HL-60 (cell line): ENCODE data around the gene ZNF223.

Source experiments
- DNase-seq, 2 experiments: peaks; one replicate each; pipeline ENCODE4 v3.0.0-alpha.2; 2010 to 2020; ENCODE audit warnings: low read depth in 1 of 2, low spot score in 1 of 2
- H3K27ac ChIP-seq: fragments of 250-450 bp; sonication (Bioruptor Pico); replicated peaks from 2 replicates; pipeline ENCODE4 v1.5.1; 2020; ENCODE audit warnings: mild to moderate bottlenecking, moderate library complexity
- H3K27me3 ChIP-seq: fragments of 250-450 bp; sonication (Bioruptor Pico); 2 replicates; pipeline ENCODE4 v1.5.1; 2021; ENCODE audit warnings: mild to moderate bottlenecking, moderate library complexity; ENCODE audit not compliant: insufficient read depth, poor library complexity, severe bottlenecking
- H3K4me3 ChIP-seq: replicated peaks from 2 replicates; pipeline ENCODE4 v1.5.1; 2011; ENCODE audit warnings: mild to moderate bottlenecking, control low read depth, low read length; ENCODE audit not compliant: insufficient read depth
- CTCF ChIP-seq: IDR thresholded peaks from one replicate; pipeline ENCODE4 v1.5.1; 2011; ENCODE audit warnings: low read length, control low read depth, inconsistent platforms; ENCODE audit not compliant: insufficient read depth
- GABPA ChIP-seq: IDR thresholded peaks from 2 replicates; pipeline ENCODE4 v1.6.1; 2012; ENCODE audit warnings: low read depth
- POLR2AphosphoS5 ChIP-seq: IDR thresholded peaks from 2 replicates; pipeline ENCODE4 v1.6.1; 2012; ENCODE audit warnings: low read depth
- REST ChIP-seq: IDR thresholded peaks from 2 replicates; pipeline ENCODE4 v1.6.1; 2012; ENCODE audit warnings: low read depth; ENCODE audit not compliant: insufficient replicate concordance
- SPI1 ChIP-seq: IDR thresholded peaks from 2 replicates; pipeline ENCODE4 v1.6.1; 2012; ENCODE audit warnings: low read depth, mild to moderate bottlenecking, borderline replicate concordance

The ZNF223 gene

GRCh38 chr19:44071824-44072542 is 20.1 kb downstream of the ZNF223 start, which contains the start of gene ZNF284:
TSS of gene ZNF284 (plus strand) at chr19:44072159. CDS start at chr19:44076390, 4,231 bp downstream.
- Histone ChIP-seq H3K4me3 (peak within 1 kb of the TSS; percentile 63), H3K27ac (peak within 1 kb of the TSS; percentile 42), H3K27me3 (no peaks in the 10 kb centered on the region)
- peak; percentile 86 to 93 for DNase-seq
- TF ChIP-seq REST (peak; percentile 35), GABPA (peak; percentile 84), SPI1 (peak; percentile 89), CTCF (no peak), POLR2AphosphoS5 (peak; percentile 74; the same call in 1 of the 2 replicates)

GRCh38 chr19:44072543-44073401 is 20.9 kb downstream of the ZNF223 start:
- TF ChIP-seq REST (no peak), SPI1 (no peak), GABPA (no peak), CTCF (no peak), POLR2AphosphoS5 (no peak)
- Histone ChIP-seq H3K27me3 (no peaks in the 10 kb centered on the region), H3K27ac (peak overlapping the region; percentile 42), H3K4me3 (peak overlapping the region; percentile 63)
- peak in 1 of 2 experiments; percentile 8 for DNase-seq

GRCh38 chr19:44076325-44076724 is 24.5 kb downstream of the ZNF223 start:
- TF ChIP-seq REST, result no peak
- TF ChIP-seq GABPA, result no peak
- no peak for TF ChIP-seq POLR2AphosphoS5
- no peak for TF ChIP-seq SPI1
- TF ChIP-seq CTCF, result no peak
- no peak for DNase-seq
- H3K27ac ChIP-seq, result no peak overlapping the region
- H3K4me3 ChIP-seq, result no peak overlapping the region
- no peaks in the 10 kb centered on the region for H3K27me3 ChIP-seq
